ENCODE measurements around the gene TSNAXIP1.

TSNAXIP1 gene

DNA sequence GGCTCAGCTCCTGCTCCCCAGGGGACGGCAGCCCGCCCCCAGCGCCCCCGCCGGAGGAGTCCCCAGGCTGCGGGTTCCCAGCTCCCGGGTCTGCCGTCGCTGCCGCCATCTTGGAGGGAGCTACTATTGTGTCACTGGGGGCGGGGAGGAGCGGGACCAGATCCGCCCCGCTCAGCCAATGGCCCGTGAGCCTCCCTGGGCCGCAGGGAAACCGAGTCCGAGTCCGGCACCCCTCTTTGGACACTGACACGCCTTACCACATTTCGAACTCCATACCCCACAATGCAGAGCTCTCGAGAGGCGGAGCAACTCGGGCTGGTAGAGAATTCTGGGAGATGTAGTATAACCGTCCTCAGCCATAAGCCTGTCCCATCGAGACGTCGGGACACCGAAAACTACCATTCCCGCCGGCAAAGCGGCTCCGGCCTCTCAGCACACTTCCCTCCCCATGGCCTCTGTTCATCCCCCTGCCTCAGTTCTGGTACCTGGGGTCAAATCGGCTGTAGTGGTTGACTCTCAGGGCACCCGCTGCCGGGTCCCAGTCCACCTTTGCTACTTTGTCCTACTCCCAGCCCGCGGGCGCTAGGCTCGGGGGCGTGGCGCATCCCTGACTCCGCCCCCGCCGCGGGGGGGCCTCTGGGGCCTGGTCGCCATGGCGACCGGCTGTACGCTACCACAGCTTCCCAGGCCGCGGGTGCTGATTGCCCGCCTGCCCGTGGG is at the start of gene TSNAXIP1, which contains the start of gene RANBP10:
TSNAXIP1 (plus strand) TSS at position 462 of the 720 bp plus-strand sequence. CDS start 261 bp downstream, outside the sequence.
RANBP10 (minus strand) TSS at position 133 of the 720 bp plus-strand sequence; CDS start at position 109, 24 bp downstream.
- peak; percentile 97 for DNase-seq

GRCh38 chr16:67758006-67758405 is 48.7 kb upstream of the TSNAXIP1 start:
- DNase-seq: no peak

DNA sequence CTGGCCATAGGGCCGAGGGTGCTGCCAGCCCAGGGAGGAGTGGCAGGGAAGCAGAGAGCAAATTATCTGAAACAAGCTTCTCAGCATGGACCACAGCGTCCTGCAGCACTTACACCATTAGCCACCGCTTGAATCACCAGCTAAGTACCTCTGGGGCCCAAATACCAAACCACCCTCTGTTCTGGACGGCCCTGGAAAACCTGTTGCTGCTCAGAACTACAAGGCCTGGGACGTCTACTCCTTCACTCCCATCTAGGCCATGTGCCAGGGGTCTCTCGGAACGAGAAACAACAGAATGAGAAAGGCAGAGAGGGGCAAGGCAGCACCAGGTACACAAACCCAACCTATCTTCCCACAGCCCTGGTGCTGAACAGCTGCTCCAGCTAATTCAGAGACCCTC is 47.7 kb upstream of the TSNAXIP1 start:
- no peak for DNase-seq

DNA sequence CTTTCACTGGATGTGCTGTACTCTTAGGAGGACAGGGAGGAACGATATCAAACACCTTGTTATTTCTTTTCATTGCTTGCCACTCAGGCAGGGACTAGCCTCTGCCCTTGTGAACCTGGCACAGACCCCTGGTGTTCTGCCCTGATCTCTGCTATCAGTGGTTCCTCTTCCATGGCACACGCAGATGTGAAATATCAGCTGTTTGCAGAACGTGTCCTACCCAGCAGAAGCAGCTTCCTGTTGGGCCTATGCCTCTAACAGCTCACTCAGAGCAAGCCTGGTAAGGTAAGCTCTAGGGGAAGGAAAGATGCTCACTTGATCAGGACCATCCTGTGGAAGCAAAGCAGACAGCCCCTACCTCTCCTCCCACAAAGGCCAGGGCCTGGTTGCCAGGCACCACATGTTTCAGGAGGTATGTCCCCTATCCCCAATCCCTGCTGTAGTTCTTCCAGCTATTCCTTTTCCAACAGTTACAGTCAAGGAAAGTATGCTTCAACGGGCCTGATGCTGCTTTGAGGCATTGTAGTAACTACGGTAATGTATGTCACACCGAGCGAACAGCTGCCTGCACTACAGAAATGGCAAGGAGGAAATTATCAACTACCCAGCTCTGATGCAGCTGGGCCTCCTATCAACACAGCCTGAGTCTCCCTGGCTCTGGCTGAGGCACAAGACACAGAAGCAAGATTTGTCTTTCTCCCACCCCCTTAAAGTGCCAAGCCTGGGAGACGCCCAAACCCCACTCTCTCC is 46.3 kb upstream of the TSNAXIP1 start:
- no peak for DNase-seq

- DNase-seq: no peak
Measured at GRCh38 chr16:67760956-67761230, 45.8 kb upstream of the TSNAXIP1 start.

- no peak for DNase-seq
Measured at GRCh38 chr16:67761924-67762323, 44.8 kb upstream of the TSNAXIP1 start.

DNA sequence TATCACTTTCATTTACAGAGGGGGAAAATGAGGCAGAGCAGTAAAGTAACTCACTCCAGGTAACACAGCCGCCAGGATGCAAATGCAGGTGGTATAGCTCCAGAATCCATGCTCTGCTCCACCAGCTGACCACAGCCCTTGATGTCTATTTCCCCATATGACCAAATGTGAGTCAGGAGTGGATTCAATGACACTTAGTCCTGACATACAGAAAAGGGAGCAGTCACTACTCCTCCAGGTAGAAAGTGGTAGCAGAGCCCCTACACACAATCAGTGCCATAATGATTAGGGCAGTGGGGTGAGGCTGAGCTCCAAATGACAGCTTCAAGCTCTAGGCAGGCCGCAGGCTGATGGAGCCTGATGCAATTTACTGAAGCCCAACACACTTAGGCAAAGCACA is 44.3 kb upstream of the TSNAXIP1 start:
- DNase-seq: no peak

DNA sequence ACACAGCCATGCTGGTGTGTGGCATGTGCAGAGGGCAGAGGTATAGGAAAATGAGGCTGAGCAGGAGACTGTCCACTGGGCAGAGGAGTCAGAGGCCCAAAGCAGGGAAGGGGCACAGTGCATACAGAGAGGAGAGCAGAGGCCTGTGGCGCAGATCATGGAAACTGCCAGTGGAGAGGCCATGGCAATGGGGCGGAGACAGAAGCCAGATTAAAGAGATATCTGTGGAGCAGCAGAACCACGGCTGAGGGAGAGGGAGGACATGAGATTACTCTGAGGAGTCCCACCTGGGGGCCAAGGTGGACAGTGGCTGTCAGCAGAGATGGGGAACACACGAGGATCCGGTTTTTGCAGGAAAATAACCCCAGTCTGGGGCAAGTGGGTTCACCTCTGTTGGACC is 43.6 kb upstream of the TSNAXIP1 start:
- DNase-seq: no peak

GRCh38 chr16:67764158-67764667 is 42.5 kb upstream of the TSNAXIP1 start:
- DNase-seq: no peak

DNA sequence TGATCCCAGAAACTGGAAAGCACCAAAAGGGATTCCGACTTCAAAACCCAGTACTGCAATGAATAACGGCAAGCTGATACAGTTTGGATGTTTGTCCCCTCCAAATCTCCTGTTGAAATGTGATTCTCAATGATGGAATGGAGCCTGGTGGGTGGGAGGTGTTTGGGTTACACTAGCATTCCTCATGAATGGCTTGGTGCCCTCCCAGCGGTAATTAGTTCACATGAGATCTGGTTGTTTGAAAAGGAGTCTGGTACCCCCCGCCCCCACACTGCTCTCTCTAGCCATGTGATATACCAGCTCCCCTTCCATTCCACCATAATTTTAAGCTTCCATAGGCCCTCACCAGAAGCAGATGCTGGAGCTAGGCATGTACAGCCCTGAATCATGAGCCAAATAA is 40.4 kb upstream of the TSNAXIP1 start:
- no peak for DNase-seq

DNA sequence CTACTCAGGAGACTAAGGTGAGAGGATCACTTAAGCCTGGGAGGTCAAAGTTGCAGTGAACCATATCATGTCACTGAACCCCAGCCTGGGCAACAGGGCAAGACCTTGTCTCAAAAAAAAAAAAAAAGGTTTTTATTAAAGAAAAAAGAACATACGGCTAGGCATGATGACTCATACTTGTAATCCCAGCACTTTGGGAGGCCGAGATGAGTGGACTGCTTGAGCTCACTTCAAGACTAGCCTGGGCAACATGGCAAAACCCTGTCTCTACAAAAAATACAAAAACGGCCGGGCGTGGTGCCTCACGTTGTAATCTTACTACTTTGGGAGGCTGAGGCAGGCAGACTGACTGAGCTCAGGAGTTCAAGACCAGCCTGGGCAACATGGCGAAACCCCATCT is 38.7 kb upstream of the TSNAXIP1 start:
- DNase-seq: no peak

GRCh38 chr16:67770346-67770991 is 36.2 kb upstream of the TSNAXIP1 start:
- no peak for DNase-seq

- DNase-seq: no peak
Measured at GRCh38 chr16:67773099-67773498, 33.6 kb upstream of the TSNAXIP1 start.

DNA sequence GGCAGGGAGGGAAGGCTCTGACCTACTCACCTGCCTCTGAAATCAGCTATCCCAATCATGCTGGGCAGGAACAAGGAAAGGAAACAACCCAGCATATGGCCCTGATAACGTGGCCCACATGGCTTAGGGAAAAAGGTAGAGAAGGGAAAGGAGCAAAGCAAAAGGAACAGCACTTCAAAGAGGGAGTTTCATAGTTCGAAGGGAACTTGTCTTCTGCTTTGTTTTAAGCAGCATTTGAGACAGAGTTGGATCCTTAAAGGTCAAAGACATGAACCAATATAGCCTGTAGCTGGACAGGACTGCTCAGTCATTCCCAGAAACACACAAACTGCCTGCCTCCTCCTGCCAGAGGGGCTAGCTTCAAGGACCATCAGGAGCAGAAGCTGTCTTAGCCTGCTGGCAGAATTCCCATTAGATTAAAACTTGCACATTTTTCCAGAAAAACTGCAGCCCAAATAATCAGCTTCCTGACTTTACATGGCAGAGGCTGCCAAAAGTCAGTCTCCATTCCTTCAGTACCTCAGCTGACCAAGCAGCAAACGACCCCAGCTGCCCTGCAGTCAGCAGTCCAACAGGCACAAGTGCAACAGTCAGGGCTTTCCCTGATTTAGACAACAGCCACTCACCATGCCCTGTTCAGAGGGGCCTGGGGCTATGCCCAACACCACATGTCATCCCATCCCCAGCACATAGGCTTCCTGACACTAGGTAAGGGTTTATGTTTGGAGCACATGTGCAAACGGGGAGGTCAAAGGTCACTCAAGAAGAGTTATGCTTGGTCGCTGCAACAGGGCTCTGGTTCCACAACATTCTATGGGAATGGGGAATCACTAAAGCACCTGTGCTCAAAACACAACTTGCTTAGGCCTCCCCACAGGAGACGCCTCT is 32.9 kb upstream of the TSNAXIP1 start:
- DNase-seq: no peak

GRCh38 chr16:67774457-67774853 is 32.2 kb upstream of the TSNAXIP1 start:
- no peak for DNase-seq

- DNase-seq: no peak
Measured at GRCh38 chr16:67775273-67775672, 31.4 kb upstream of the TSNAXIP1 start.

- DNase-seq: no peak
Measured at GRCh38 chr16:67779256-67780014, 27.3 kb upstream of the TSNAXIP1 start.

- no peak for DNase-seq
Measured at GRCh38 chr16:67780847-67781564, 25.7 kb upstream of the TSNAXIP1 start.

DNA sequence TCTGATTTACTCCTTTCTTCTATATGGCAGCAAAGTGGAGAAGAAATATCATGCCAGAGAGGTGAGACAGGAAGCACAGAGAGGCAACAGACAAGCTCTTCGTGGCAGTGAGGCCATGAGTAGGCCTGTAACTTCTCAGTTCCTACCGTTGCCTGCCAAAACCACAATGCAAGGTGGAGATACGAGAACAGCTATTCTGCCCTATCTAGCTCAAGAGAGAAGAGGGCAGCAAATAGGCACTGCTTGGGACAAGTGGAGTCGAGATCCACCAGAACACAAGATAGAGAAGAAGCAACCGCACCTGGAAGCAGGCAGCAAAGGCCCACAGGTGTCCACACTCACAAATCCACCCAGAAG is 25.1 kb upstream of the TSNAXIP1 start:
- no peak for DNase-seq

GRCh38 chr16:67782567-67783352 is 23.9 kb upstream of the TSNAXIP1 start:
- DNase-seq: no peak

- DNase-seq: no peak
Measured at GRCh38 chr16:67783353-67783725, 23.4 kb upstream of the TSNAXIP1 start.

Measured in NCI-H69 (cell line).